Breast epithelium (tissue), 4 donors: Measurements from ENCODE around the gene FUZ. TPM values are rescaled to one million over a fixed set of nuclear protein-coding genes. Genes with fewer than 3 reads are reported as not detected.

Experiments used
- DNase-seq, 2 donors: peaks; one replicate each; pipeline ENCODE4 v3.0.0-alpha.2; 2019; ENCODE audit warnings: low spot score in 2 of 2
- H3K27ac ChIP-seq, 2 donors: fragments of 200-600 bp; sonication (generic) in 1 of 2; one replicate each; pipeline ENCODE4 v1.5.1; 2016 to 2019; ENCODE audit warnings: mild to moderate bottlenecking in 1 of 2
- H3K27me3 ChIP-seq, 2 donors: fragments of 200-600 bp; sonication (generic) in 1 of 2; one replicate each; pipeline versions ENCODE4 v1.5.1 to v1.6.0; 2017 to 2019; ENCODE audit warnings: control low read depth in 1 of 2, mild to moderate bottlenecking in 1 of 2
- H3K36me3 ChIP-seq: fragments of 200-600 bp; one replicate; pipeline ENCODE4 v1.5.1; 2019
- H3K4me1 ChIP-seq, 2 donors: fragments of 200-600 bp; sonication (generic); one replicate each; pipeline ENCODE4 v1.5.1; 2016 to 2019; ENCODE audit warnings: control low read depth in 1 of 2
- H3K4me3 ChIP-seq, 3 donors: fragments of 200-600 bp; sonication (generic); 1 replicate in 2 of 3; 2 replicates in 1 of 3; pipeline ENCODE4 v1.5.1; 2016 to 2019; ENCODE audit warnings: mild to moderate bottlenecking in 3 of 3, moderate library complexity in 2 of 3
- H3K9me3 ChIP-seq, 2 donors: fragments of 200-600 bp; sonication (generic) in 1 of 2; one replicate each; pipeline ENCODE4 v1.5.1; 2016 to 2019; ENCODE audit warnings: control low read depth in 1 of 2
- CTCF ChIP-seq, 3 donors: fragments of 450-650 bp; IDR thresholded peaks; one replicate each; pipeline ENCODE4 v1.5.1; 2016 to 2017; ENCODE audit warnings: antibody characterized with exemption in 3 of 3, mild to moderate bottlenecking in 3 of 3, moderate library complexity in 3 of 3
- POLR2A ChIP-seq: fragments of 450-650 bp; IDR thresholded peaks from one replicate; pipeline ENCODE4 v1.6.1; 2016; ENCODE audit warnings: antibody characterized with exemption, mild to moderate bottlenecking, moderate library complexity
- POLR2AphosphoS5 ChIP-seq, 3 donors: sonication (generic); formaldehyde crosslinking; IDR thresholded peaks; one replicate each; pipeline ENCODE4 v1.6.1; 2017; ENCODE audit warnings: antibody characterized with exemption in 3 of 3
- intact Hi-C: fragments of 100-400 bp; cut with DNase I; formaldehyde crosslinking; loops from one replicate; pipeline ENCODE4 v1.15.1; 2023; ENCODE audit warnings: low total_unique reads
- total RNA-seq, 3 donors: library from RNA; depleted of rRNA; stranded (reverse); fragments of >200 nt; gene quantifications; one replicate each; pipeline ENCODE4 v1.1.0, GENCODE V29; 2016

FUZ gene
- total RNA-seq, 3 donors from 2014 or later, result 13.0 to 27.4 (median 18.7) TPM

- peak overlapping the region in 1 of 2 donors; percentile 32 for H3K27ac ChIP-seq
- no peaks in the 10 kb centered on the region for H3K4me1 ChIP-seq
- no peak for DNase-seq
- H3K4me3 ChIP-seq, result no peak overlapping the region
- intact Hi-C loops, result no loop called here
- no peaks in the 10 kb centered on the region for H3K36me3 ChIP-seq
- no peaks in the 10 kb centered on the region for H3K27me3 ChIP-seq
- no peaks in the 10 kb centered on the region for H3K9me3 ChIP-seq
- TF ChIP-seq POLR2A (no peak), POLR2AphosphoS5 (IDR thresholded peaks at IDR 0.05) (no peak)
These were observed 26.7 kb downstream of the FUZ start for GRCh38 chr19:49786376-49786820.

- intact Hi-C loops, result no loop called here
- no peaks in the 10 kb centered on the region for H3K36me3 ChIP-seq
- H3K4me1 ChIP-seq, result no peaks in the 10 kb centered on the region
- no peaks in the 10 kb centered on the region for H3K9me3 ChIP-seq
- H3K27ac ChIP-seq, result no peak overlapping the region
- no peaks in the 10 kb centered on the region for H3K27me3 ChIP-seq
- no peak for DNase-seq
- no peak for TF ChIP-seq POLR2AphosphoS5 (IDR thresholded peaks at IDR 0.05)
- no peak for TF ChIP-seq POLR2A
- no peak for TF ChIP-seq CTCF (IDR thresholded peaks at IDR 0.05)
- no peak overlapping the region for H3K4me3 ChIP-seq
These were observed 30.6 kb downstream of the FUZ start for GRCh38 chr19:49782515-49782914.

DNA sequence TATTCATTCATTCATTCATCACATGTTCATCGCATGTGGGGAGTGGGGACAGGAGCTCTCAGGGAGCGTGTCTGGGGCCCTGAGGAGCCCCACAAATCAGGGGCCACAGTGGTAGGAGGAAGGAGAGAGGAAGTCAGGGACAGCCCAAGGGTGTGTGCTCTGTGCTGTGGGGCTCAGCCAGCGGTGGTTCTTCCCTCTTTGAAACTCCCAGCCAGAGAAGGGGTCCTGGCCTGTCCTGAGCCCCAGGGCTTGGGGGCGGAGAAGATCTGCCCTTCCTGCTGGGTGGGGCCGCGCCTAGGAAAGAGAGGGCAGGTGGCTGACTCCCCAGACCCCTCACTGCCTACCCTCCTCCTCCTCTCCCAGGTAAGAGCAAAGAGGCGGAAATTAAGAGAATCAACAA lies 31.7 kb downstream of the FUZ start:
- Histone ChIP-seq H3K4me1 (no peaks in the 10 kb centered on the region), H3K27ac (no peak overlapping the region), H3K9me3 (no peaks in the 10 kb centered on the region), H3K36me3 (no peaks in the 10 kb centered on the region), H3K27me3 (no peaks in the 10 kb centered on the region), H3K4me3 (no peak overlapping the region)
- intact Hi-C loops, result no loop called here
- DNase-seq, result no peak
- TF ChIP-seq CTCF (IDR thresholded peaks at IDR 0.05) (no peak), POLR2AphosphoS5 (IDR thresholded peaks at IDR 0.05) (no peak), POLR2A (no peak)

- intact Hi-C loops, result no loop called here
- no peak for DNase-seq
- H3K9me3 ChIP-seq, result no peaks in the 10 kb centered on the region
- no peaks in the 10 kb centered on the region for H3K4me1 ChIP-seq
- H3K27me3 ChIP-seq, result no peaks in the 10 kb centered on the region
- H3K27ac ChIP-seq, result no peak overlapping the region
- TF ChIP-seq POLR2A (no peak), POLR2AphosphoS5 (IDR thresholded peaks at IDR 0.05) (no peak), CTCF (IDR thresholded peaks at IDR 0.05) (no peak)
- H3K4me3 ChIP-seq, result no peak overlapping the region
- no peaks in the 10 kb centered on the region for H3K36me3 ChIP-seq
These were observed 32.2 kb downstream of the FUZ start for GRCh38 chr19:49780861-49781260.

DNA sequence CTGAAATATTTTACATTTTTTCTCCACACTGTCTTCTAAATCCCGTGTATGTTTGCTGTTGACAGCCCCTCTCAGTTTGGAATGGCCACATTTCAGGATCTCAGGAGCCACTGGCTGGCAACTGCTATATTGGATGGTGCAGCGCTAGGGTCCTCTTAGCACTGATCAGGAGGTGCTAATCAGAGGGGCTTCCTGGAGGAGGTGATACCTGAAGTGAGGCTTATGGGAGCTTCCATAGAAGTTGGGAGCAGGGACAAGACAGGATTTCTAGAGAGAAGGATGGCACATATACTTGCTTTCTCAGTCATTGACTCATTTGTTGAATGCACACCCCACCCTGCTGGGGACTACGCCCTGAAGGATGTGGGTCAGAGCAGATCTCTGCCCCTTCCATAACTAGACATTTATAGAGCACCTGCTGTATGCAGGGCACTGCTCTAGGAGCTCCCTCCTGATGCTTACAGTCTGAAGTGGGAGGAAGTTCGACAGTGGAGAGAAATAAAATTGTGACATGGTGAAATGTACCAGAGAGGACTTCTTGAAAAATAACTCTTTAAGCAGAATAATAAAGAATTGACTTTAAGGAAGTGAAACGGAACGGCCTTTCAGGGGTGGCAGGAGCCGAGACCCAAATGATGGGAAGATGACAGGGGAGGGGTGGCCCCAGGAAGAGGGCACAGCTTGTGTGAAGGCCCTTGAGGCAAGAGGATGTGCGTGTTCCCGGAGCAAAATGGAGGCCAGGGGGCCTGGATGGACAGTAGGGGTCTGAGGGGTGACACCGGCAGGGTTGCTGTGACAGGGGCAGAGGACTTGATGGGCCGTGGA lies 33.1 kb downstream of the FUZ start:
- H3K27ac ChIP-seq, result no peak overlapping the region
- intact Hi-C loops, result no loop called here
- TF ChIP-seq CTCF (IDR thresholded peaks at IDR 0.05) (no peak), POLR2A (no peak), POLR2AphosphoS5 (IDR thresholded peaks at IDR 0.05) (no peak)
- no peak for DNase-seq
- no peak overlapping the region for H3K4me3 ChIP-seq
- no peaks in the 10 kb centered on the region for H3K27me3 ChIP-seq
- no peaks in the 10 kb centered on the region for H3K4me1 ChIP-seq
- no peaks in the 10 kb centered on the region for H3K9me3 ChIP-seq
- H3K36me3 ChIP-seq, result no peaks in the 10 kb centered on the region
